Transverse colon (tissue), 4 donors: ENCODE results near the gene LCNL1. TPM values are rescaled to one million over a fixed set of nuclear protein-coding genes. Genes with fewer than 3 reads are reported as not detected.

Experiments used
- DNase-seq: peaks from one replicate; pipeline ENCODE4 v3.0.0-alpha.2; 2019
- H3K27ac ChIP-seq, 4 donors: fragments of 200-600 bp; sonication (generic); 2 replicates each; pipeline ENCODE4 v1.5.1; 2016 to 2018; ENCODE audit warnings: inconsistent platforms in 4 of 4
- H3K27me3 ChIP-seq: fragments of 200-600 bp; sonication (generic); 2 replicates; pipeline ENCODE4 v1.5.1; 2017; ENCODE audit warnings: inconsistent platforms
- H3K36me3 ChIP-seq, 4 donors: fragments of 200-600 bp; sonication (generic); 2 replicates each; pipeline ENCODE4 v1.5.1; 2017 to 2019; ENCODE audit warnings: inconsistent platforms in 4 of 4
- H3K4me1 ChIP-seq, 4 donors: fragments of 200-600 bp; sonication (generic); 2 replicates each; pipeline ENCODE4 v1.5.1; 2017 to 2020; ENCODE audit warnings: inconsistent platforms in 4 of 4
- H3K4me3 ChIP-seq, 4 donors: fragments of 200-600 bp; sonication (generic); 1 replicate in 1 of 4; 2 replicates in 3 of 4; pipeline versions ENCODE4 v1.5.1 to v1.6.1; 2017 to 2019; ENCODE audit warnings: inconsistent platforms in 4 of 4
- H3K9me3 ChIP-seq, 2 donors: fragments of 200-600 bp; sonication (generic); 2 replicates each; pipeline ENCODE4 v1.5.1; 2017 to 2019; ENCODE audit warnings: inconsistent platforms in 2 of 2
- EP300 ChIP-seq: sonication (generic); formaldehyde crosslinking; IDR thresholded peaks from one replicate; pipeline ENCODE4 v1.6.1; 2017; ENCODE audit warnings: antibody characterized with exemption, low read depth
- POLR2A ChIP-seq: fragments of 450-650 bp; IDR thresholded peaks from one replicate; pipeline ENCODE4 v1.6.1; 2016; ENCODE audit warnings: antibody characterized with exemption, mild to moderate bottlenecking, moderate library complexity
- POLR2AphosphoS5 ChIP-seq, 3 donors: sonication (generic); formaldehyde crosslinking; IDR thresholded peaks; one replicate each; pipeline ENCODE4 v1.6.1; 2016; ENCODE audit warnings: antibody characterized with exemption in 3 of 3
- WGBS, 2 donors: methylation state at CpG; one replicate each; pipeline ENCODE4 v1.1.5; 2018; ENCODE audit warnings: low coverage in 1 of 2; 5-methylcytosine and 5-hydroxymethylcytosine counted together
- in situ Hi-C, 4 donors: fragments of 200-750 bp; cut with MboI; loops; one replicate each; pipeline versions ENCODE4 v1.15.0 to v1.15.1; 2017; ENCODE audit warnings: low sequenced_read_pairs in 3 of 4, low pct_ligation_motif_present in 1 of 4, low pct_unique_long_range_greater_than_20kb in 1 of 4
- intact Hi-C: fragments of 100-400 bp; cut with DNase I; formaldehyde crosslinking; loops from one replicate; pipeline ENCODE4 v1.15.1; 2023; ENCODE audit warnings: low total_unique reads
- total RNA-seq, 4 donors: library from RNA; depleted of rRNA; stranded (reverse); fragments of >200 nt; gene quantifications; one replicate each; pipeline ENCODE4 v1.1.0, GENCODE V29; 2016
- TF ChIP-seq, protein P1 (sequence below), 5 experiments: fragments of 200-600 bp in 3 of 5; fragments of 450-650 bp in 2 of 5; sonication (generic) in 3 of 5; IDR thresholded peaks; 1 replicate in 2 of 5; 2 replicates in 3 of 5; pipeline ENCODE4 v1.5.1; 2016 to 2017; ENCODE audit warnings: antibody characterized with exemption in 5 of 5, inconsistent platforms in 3 of 5, mild to moderate bottlenecking in 2 of 5, moderate library complexity in 1 of 5

LCNL1 gene
- total RNA-seq, 4 donors from 2014 or later = 0.27 to 0.75 TPM; not detected in 2

DNA sequence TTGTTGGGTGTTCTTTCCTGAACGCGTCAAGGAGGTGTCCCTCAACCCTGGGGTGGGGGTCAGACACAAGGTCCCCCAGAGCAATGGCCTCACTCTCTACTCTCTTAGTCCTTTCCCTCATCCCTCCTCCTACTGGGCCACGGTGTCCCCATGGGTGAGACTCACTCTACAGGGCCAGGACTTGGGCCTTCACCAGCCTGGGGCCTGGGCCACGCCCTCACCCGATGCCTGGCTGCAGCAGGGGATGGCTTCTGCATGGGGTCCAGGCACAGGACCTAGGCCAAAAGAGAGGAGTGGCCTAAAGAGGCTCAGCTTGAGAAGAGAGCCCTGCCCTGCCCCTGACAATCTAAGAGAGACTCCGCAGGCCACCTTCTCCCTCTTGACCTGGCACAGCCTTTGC is 24.9 kb upstream of the LCNL1 start:
- WGBS, 2 donors = 91% methylated on average over 6 of the region's 6 CpGs; no CpG with 5 or more reads in 1 of the 2 donors
- intact Hi-C loops = no loop called here
- H3K9me3 ChIP-seq = no peaks in the 10 kb centered on the region

DNA sequence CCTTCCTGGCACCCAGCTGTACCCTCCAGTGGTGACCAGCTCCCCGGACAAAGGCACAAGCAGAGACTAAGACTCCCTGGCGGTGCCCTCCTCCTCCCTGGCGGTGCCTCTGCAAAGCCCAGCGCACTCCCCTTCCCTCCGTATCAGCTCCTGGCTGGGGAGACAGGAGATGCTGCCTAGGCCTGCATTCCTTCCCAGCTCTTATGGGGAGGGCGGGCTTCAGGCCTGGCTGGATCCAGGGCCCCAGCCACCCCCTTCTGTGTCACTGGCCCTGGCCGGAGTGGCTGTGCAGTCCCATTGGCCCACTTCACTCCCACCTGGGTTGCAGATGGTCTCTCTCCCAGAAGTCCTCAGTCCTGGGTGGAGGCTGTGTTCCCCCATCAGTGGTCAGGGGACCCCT is 24.3 kb upstream of the LCNL1 start:
- WGBS, 2 donors = 86% methylated on average over 7 of the region's 7 CpGs; no CpG with 5 or more reads in 1 of the 2 donors
- H3K27me3 ChIP-seq = no peaks in the 10 kb centered on the region
- no peaks in the 10 kb centered on the region for H3K36me3 ChIP-seq
- no peak for DNase-seq
- no peaks in the 10 kb centered on the region for H3K4me1 ChIP-seq
- H3K27ac ChIP-seq = no peak overlapping the region
- no peak overlapping the region for H3K4me3 ChIP-seq
- intact Hi-C loops = no loop called here
- in situ Hi-C loops = no loop called here
- TF ChIP-seq POLR2A (no peak), POLR2AphosphoS5 (IDR thresholded peaks at IDR 0.05) (no peak), EP300 (no peak)
- TF ChIP-seq, protein P1, sequence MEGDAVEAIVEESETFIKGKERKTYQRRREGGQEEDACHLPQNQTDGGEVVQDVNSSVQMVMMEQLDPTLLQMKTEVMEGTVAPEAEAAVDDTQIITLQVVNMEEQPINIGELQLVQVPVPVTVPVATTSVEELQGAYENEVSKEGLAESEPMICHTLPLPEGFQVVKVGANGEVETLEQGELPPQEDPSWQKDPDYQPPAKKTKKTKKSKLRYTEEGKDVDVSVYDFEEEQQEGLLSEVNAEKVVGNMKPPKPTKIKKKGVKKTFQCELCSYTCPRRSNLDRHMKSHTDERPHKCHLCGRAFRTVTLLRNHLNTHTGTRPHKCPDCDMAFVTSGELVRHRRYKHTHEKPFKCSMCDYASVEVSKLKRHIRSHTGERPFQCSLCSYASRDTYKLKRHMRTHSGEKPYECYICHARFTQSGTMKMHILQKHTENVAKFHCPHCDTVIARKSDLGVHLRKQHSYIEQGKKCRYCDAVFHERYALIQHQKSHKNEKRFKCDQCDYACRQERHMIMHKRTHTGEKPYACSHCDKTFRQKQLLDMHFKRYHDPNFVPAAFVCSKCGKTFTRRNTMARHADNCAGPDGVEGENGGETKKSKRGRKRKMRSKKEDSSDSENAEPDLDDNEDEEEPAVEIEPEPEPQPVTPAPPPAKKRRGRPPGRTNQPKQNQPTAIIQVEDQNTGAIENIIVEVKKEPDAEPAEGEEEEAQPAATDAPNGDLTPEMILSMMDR (IDR thresholded peaks at IDR 0.05) = no peak
- no peaks in the 10 kb centered on the region for H3K9me3 ChIP-seq

More for the DNA sequence above, 24.9 kb upstream of the LCNL1 start:
- Histone ChIP-seq H3K27ac (no peak overlapping the region), H3K4me1 (no peaks in the 10 kb centered on the region), H3K27me3 (no peaks in the 10 kb centered on the region), H3K36me3 (no peaks in the 10 kb centered on the region), H3K4me3 (no peak overlapping the region)
- TF ChIP-seq POLR2AphosphoS5 (IDR thresholded peaks at IDR 0.05) (no peak), POLR2A (no peak), EP300 (no peak)
- TF ChIP-seq, protein P1 (IDR thresholded peaks at IDR 0.05) = no peak
- in situ Hi-C loops = no loop called here
- DNase-seq = no peak

DNA sequence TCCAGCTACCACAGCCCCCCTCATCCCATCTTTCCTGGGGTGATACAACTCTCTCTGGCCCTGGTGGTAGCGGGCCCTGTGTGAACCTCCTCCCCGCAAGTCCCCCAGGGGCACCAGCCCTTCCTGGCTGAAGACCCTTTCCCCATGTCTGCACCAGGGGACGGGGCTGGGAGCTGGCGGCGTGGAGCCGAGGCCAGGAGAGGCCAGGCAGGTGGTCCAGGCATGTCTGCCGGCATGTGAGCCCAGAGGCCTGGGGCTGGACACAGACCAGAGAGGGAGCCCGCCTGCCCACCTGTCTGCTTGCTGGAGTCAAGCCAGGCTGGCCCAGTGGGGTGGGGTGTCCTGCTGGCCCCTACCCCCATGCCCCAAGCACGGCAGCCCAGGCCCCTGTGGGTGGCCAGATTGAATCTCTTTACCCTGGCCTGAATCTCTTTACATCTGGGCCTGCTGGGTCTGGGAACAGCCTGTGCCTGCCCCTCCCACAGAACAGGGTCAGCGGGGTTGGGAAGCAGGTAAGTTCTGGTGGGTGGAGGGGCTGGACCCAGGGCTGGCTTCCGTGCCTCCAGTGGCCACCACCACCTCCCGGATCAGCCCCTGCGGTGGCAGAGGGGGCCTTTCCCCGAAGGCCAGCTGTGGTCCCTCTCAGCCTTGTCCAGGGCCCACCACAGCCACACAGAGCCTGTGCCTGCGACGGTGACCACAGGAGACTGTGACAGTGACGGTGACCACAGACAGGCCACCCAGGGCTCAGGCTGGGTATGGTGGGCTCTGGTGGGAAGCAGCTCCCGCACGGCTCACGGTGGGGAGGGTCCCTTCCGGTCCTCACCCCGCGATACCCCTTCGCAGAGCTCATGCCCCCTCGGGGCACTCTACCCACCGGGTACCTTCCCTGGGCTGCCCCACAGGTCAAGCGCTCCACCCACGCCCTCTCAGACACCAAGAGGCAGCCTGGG is 23.6 kb upstream of the LCNL1 start:
- TF ChIP-seq POLR2A (no peak), EP300 (no peak)
- Histone ChIP-seq H3K27me3 (no peaks in the 10 kb centered on the region), H3K9me3 (no peaks in the 10 kb centered on the region), H3K4me1 (peaks cover 0 to 3% (median 3%) of the 10 kb centered on the region in 4 donors), H3K27ac (no peak overlapping the region), H3K36me3 (no peaks in the 10 kb centered on the region), H3K4me3 (no peak overlapping the region)
- in situ Hi-C loops = no loop called here
- intact Hi-C loops = no loop called here
- WGBS, 2 donors = 85 to 100% methylated on average over 3 to 17 of the region's 28 CpGs
- no peak for DNase-seq

DNA sequence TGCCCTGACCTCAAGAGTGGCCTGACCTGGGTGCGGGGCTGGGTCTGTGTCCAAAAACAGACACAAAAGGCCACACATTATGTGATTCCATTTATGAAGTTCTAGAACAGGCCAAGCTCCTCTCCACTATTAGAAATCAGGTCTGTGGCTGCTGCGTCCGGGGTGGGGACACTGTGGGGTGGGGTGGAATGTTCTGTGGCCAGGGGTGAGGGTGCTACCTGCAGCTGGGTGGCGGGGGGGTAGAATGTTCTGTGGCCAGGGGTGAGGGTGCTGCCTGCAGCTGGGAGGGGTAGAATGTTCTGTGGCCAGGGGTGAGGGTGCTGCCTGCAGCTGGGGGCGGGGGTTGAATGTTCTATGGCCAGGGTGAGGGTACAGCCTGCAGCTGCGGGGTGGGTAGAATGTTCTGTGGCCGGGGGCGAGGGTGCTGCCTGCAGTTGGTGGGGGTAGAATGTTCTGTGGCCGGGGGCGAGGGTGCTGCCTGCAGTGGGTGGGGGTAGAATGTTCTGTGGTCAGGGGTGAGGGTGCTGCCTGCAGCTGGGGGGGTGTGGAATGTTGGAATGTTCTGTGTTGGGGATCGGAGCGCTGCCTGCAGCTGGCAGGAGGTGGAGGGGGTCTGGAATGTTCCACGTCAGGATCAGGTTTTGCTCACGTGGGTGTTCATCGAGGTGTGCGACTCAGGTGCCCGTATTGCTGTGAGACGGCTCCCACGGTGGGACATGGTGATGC is 22.4 kb upstream of the LCNL1 start:
- no peak overlapping the region for H3K4me3 ChIP-seq
- H3K36me3 ChIP-seq = no peaks in the 10 kb centered on the region
- DNase-seq = no peak
- TF ChIP-seq POLR2AphosphoS5 (IDR thresholded peaks at IDR 0.05) (no peak), POLR2A (no peak), EP300 (no peak)
- TF ChIP-seq, protein P1 (IDR thresholded peaks at IDR 0.05) = no peak
- H3K9me3 ChIP-seq = no peaks in the 10 kb centered on the region
- intact Hi-C loops (no loop called here), in situ Hi-C loops (no loop called here)
- peaks cover 0 to 10% (median 8%) of the 10 kb centered on the region in 4 donors for H3K4me1 ChIP-seq
- no peaks in the 10 kb centered on the region for H3K27me3 ChIP-seq
- H3K27ac ChIP-seq = no peak overlapping the region
- WGBS, 2 donors = 36 to 80% methylated on average over 7 to 13 of the region's 19 CpGs
